Measurements from ENCODE around the gene MAD2L2. TPM values are rescaled to one million over a fixed set of nuclear protein-coding genes. Genes with fewer than 3 reads are reported as not detected.

The MAD2L2 gene
- total and polyA plus RNA-seq, 9 of the 15 experiments (the other 6 are each of a cell fraction or from before 2014, with no cell fraction given) = 12.4 to 286 (median 143) TPM

- TF ChIP-seq E4F1 (CRISPR knock-in tag; IDR thresholded peaks at IDR 0.05; ENCODE audit: borderline replicate concordance) = no peak
- TF ChIP-seq TFAM (CRISPR knock-in tag; conservative IDR thresholded peaks at IDR 0.05) = no peak
- no peak for TF ChIP-seq ZFPM2 (CRISPR knock-in tag; IDR thresholded peaks at IDR 0.05)
- TF ChIP-seq SMARCE1 (IDR thresholded peaks at IDR 0.05) = no peak
- TF ChIP-seq ZNF280A (IDR thresholded peaks at IDR 0.05; ENCODE audit: low read depth, partially characterized antibody) = no peak
- TF ChIP-seq TSHZ1 (CRISPR knock-in tag; IDR thresholded peaks at IDR 0.05) = 0 out of 2 replicates have a peak, but pooled peaks have one; percentile 51
- TF ChIP-seq CBX3 (IDR thresholded peaks at IDR 0.05; ENCODE audit: borderline replicate concordance in 1 of 2, low read length in 2 of 2) = no peak; a peak in 1 of 3 replicates
- TF ChIP-seq ZNF175 (CRISPR knock-in tag; IDR thresholded peaks at IDR 0.05; ENCODE audit: low read depth) = no peak; the same call in 1 of the 2 replicates
- TF ChIP-seq ZBTB33 (CRISPR knock-in tag; IDR thresholded peaks at IDR 0.05) = no peak
- no peak for TF ChIP-seq SMARCB1 (IDR thresholded peaks at IDR 0.05; ENCODE audit: insufficient read length, low read depth)
- no peak for TF ChIP-seq PATZ1 (CRISPR knock-in tag; IDR thresholded peaks at IDR 0.05; ENCODE audit: borderline replicate concordance)
- no peak for TF ChIP-seq ZKSCAN1 (IDR thresholded peaks at IDR 0.05; ENCODE audit: low read depth, low read length)
- no peak for TF ChIP-seq ZEB2 (IDR thresholded peaks at IDR 0.05)
- TF ChIP-seq BMI1 (IDR thresholded peaks at IDR 0.05; ENCODE audit: low read length) = no peak
Observed at GRCh38 chr1:11680270-11681070, 478 bp downstream of the MAD2L2 start (continued).
